NCI-H345 (cell line): Measurements from ENCODE around the gene HCAR3.
"Not testable (repeated sequence)": the region's sequence is repeated elsewhere in the genome, so short reads cannot be mapped to it uniquely, and the experiment has no call there.

Source experiments
- DNase-seq: peaks from one replicate; lab custom pipeline; 2025; lab: John Stamatoyannopoulos, UW

The HCAR3 gene

DNA sequence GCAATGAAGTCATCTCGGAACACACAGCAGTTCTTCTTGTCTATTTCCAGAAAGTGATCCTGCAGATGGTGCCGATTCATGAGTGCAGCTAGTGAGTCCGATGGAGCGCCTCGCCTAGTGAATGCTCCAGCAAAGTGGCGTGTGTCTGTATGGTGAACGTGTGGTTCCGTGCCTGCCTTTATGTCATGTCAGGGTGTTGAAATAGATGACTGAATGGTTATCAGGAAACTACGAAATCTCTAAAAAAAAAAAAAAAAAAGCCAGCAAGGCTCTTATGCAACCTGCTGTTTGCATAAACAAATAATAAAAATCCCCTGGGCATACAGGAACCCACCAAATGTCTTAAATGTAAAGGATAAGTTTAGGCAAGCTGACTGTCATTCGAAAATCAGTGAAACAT is at the start of gene HCAR3:
Gene HCAR3, minus strand, starts transcription at position 154 of the 400 bp plus-strand sequence. Its CDS starts 74 bp downstream, at position 80.
- DNase-seq, result not testable (repeated sequence)

DNA sequence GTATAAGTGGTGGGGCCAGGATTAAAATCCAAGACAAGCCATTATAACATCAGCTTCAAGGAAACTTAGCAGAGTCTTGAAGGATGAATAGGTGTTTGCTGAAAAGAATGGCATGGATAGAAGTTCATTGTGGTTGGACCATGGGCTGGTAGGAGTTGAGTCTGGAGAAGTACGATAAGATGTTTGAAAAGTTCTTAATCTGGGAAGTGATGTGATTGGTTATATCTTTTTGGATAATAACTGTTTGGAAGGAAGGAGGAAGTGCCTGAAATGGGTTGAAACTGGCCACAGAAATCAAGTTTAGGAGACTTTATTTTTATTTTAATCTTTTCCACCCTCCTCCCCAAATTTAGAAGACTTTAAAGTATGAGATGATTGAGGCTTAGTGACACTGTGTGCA is 41.0 kb upstream of the HCAR3 start:
- DNase-seq, result no peak

- no peak for DNase-seq
Observed at GRCh38 chr12:122754790-122755189, 38.2 kb upstream of the HCAR3 start.

DNA sequence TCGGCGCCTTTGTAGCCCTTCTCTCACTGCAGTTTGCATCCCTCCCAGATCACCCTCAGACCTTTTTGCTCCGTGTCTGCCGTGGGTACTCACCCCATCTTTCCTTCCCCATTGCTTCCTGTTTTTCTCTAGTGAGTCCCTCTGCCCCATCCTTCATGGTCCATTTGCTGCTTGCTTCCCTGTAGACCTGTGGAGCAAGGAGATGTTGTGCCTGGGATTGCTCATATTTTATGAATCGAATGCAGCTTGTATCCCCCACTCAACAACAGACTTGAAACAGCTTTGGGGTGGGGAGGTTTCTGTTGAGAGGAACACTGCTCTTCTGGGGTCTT is 36.7 kb upstream of the HCAR3 start:
- no peak for DNase-seq

DNA sequence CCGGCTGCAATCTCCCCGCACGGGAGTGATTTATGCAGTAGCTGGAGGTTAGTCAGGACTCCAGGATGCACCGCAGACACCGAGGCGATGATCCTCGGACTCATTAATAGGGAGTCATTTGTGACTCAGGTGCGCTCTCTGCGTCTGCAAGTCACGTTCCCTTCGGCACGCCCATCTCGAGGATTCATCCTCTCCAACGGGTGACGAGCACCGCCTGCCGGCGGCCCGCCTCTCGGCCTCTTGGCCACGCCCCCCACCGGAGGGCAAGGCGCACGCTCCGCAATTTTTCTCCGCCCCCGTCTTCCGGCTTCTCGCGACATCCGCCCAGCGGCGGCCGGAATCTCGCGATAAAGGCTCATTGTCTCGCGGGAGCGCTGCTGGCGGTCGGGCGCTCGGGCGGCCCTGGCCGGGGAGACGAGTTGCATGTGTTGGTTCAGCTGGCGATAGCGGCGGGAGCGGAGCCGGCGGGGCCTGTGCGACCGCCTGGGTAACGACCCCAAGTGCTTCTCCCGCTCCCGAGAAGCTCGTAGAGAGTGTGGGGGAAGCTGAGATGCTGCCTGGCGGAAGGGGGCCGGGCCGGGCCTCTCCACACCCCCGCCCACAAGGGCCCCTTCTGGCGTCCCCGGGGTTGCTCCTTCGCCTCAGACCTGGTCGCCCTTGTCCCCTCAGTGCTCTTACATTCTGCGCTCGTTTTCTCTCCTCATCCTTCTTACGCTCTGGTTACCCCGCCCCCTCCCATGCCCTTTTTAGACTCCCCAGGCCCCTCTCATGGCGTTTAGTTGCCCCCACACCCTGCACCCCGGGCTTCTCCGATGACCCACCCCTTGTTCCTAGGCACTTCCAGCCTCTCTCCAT is 36.1 kb upstream of the HCAR3 start, which contains the start of gene DENR:
Gene DENR, plus strand, starts transcription at position 361 of the 855 bp plus-strand sequence. CDS start 878 bp downstream, outside the sequence.
- DNase-seq, result peak; percentile 99

DNA sequence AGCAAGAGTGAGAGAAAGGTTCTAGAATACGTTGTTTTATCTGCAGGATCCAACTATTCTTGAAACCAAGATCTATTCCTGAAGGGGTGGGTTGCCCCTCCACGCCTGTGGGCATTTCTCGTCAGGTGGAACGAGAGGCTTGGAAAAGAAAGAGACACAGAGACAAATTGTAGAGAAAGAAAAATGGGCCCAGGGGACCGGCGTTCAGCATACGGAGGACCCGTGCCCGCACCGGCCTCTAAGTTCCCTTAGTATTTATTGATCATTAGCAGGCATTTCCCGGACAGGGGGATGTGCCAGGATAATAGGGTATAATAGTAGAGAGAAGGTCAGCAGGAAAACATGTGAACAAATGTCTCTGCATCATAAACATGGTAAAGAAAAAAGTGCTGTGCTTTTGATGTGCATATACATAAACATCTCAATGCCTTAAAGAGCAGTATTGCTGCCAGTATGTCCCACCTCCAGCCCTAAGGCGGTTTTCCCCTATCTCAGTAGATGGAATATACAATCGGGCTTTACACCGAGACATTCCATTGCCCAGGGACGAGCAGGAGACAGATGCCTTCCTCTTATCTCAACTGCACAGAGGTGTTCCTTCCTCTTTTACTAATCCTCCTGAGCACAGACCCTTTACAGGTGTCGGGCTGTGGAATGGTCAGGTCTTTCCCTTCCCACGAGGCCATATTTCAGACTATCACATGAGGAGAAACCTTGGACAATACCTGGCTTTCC is 34.3 kb upstream of the HCAR3 start:
- DNase-seq, result not testable (repeated sequence)

GRCh38 chr12:122749569-122750332 is 33.1 kb upstream of the HCAR3 start:
- DNase-seq, result no peak

GRCh38 chr12:122747224-122748135 is 30.9 kb upstream of the HCAR3 start:
- no peak for DNase-seq

DNA sequence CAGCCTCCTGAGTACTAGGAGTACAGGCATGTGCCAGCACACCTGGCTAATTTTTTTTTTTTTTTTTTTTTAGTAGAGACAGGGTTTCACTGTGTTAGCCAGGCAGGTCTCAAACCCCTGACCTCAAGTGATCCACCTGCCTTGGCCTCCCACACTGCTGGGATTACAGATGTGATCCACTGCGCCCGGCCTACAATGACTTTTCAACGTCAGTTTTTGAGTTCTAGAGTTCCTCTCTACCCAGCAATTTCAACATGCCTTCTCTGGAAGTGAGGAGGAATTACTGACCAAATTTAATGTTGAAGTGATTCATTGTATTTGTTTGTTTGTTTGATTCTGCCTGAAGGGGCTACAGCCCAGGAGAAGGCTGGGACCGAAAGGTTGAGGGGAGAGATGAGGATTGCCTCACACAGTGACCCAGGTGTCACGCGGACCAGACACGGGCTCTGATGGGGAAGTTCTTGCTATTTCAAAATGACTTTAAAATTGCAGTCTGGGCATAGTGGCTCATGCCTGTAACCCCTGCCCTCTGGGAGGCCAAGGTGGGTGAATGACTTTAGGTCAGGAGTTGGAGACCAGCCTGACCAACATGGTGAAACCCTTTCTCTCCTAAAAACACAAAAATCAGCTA is 27.4 kb upstream of the HCAR3 start:
- no peak for DNase-seq

DNA sequence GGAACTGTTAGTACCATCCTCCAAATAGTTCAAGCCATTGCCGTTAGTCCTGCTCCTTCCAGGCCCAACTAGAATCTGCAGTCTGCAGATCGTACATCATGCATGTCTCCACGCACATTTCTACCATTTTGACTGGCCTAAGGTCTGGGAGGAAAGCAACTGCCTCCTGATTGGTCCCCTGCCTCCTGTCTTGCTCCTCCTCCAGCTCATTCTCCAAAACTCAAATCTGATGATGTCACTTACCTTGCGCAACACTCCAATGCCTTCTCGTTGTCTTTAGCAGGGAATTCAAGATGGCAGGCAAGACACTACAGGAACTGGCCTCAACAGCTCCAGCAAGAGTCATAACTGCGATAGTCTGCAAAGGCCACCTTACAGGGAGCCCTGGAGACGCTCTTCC is 23.7 kb upstream of the HCAR3 start:
- DNase-seq, result no peak

DNA sequence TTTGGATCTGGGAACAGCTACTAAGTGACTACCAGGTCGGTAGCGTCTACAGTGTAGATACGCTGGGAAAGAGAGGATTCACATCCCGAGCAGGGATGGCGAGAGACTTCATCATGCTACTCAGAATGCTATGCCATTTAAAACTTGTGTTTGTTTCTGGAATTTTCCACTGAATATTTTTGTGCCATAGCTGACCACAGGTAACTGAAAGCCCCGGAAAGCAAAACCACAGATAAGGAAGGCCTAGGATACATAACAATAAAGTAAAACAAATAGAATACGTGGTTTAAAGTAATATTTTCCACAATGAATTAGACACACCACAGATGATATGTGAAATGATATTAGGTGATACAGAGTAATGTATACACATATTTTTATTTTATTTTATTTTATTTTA is 22.0 kb upstream of the HCAR3 start:
- no peak for DNase-seq

DNA sequence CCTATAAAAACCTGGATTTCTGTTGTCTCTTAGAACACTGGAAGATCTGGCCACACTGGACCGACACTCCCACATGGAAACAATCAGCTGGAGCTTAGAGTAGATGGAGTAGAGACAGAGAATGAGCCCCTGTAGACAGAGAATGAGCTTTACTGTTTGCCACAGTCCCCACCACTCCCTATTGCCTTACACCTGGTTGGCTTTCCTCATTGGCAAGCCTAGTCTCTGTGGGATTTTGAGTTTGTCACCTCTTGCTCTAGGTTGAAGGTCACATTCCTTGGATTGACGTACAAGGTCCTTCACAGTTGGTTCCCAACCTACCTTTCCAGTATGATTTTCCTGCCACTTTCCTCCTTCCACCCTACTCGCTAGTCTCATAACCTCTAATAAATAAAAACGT is 16.0 kb upstream of the HCAR3 start:
- DNase-seq, result no peak

DNA sequence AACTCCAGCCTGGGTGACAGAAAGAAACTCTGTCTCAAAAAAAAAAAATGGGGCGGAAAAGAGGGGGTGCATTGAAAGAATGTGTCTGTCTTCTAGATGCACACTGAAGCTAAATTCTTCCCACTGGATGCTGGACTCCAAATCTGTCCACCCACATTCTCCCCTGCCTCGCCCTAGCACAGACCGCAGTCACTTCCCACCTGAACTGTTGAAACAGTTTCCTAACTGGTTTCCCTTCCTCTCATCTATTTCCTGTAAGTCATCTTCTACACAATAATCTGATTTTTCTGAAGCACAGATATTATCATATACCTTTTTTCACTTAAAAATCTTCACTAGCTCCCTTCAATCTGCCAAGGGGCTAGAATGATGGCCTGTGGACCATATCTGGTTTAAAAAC is 15.6 kb upstream of the HCAR3 start:
- no peak for DNase-seq

- no peak for DNase-seq
Observed at GRCh38 chr12:122730215-122731014, 13.8 kb upstream of the HCAR3 start, which contains the start of gene HCAR1. TSS of gene HCAR1 (minus strand) at chr12:122730844. CDS start at chr12:122730339, 505 bp downstream.

DNA sequence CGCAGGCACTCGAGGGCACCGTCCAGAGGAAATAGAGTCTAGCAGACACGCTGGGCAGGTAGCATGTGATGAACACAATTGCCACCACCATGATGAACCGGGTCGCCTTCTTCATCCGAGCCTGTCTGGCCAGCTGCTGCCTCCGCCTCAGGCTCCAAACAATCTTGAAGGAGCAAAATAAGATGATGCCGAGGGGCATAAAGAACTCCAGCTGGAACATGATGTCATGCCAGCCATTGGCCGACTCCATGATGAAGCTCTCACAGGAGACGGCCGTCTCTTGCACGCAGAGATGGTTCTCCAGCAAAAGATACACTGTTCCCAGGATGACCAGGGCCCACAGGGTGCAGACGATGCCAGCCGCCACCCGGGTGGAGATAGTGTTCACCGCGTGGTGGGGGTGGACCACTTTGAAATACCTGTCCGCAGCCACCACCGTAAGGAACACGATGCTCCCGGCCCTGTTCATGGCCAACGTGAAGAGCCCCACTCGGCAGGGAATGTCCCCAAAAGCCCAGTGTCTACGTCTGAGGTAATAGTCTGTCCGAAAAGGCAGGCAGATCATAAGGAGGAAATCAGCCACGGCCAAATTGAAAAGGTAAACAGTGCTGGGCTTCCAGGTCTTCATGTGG is 13.1 kb upstream of the HCAR3 start:
- no peak for DNase-seq

GRCh38 chr12:122726080-122726558 is 9.5 kb upstream of the HCAR3 start:
- DNase-seq, result no peak

DNA sequence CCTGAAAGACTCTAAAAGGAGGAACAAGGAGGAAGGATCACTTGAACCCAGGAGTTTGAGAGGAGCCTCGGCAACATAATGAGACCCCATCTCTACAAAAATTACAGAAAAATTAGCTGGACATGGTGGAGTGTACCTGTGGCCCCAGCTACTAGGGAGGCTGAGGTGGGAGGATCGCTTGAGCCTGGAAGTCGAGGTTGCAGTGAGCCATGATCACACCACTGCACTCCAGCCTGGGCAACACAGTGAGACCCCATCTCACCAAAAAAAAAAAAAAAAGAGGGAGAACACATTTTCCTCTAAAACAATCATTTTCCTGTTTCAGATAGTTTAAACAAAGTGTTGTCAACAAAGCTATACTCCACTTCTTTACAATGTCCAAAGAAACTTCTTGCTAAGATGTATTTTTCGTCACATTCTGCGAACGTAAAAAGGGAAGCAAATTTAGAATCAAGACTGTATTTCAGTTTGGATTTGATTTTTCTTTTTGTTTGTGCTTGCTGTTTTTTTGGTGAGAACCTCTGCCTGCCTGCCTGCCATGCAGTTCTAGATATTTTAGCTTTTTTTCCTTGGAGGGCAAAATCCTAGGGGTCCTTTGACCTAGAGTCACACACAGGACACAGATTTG is 9.0 kb upstream of the HCAR3 start:
- no peak for DNase-seq

- no peak for DNase-seq
Observed at GRCh38 chr12:122724641-122725243, 8.1 kb upstream of the HCAR3 start.
